K562 (cell line): ENCODE data around the gene TFB2M. TPM values are rescaled to one million over a fixed set of nuclear protein-coding genes. Genes with fewer than 3 reads are reported as not detected.

Experiments used
- CBX2 ChIP-seq: fragments of 200-600 bp; sonication (generic); IDR thresholded peaks from one replicate; pipeline ENCODE4 v1.6.1; 2012; ENCODE audit warnings: mild to moderate bottlenecking, low read length, inconsistent platforms; ENCODE audit not compliant: insufficient read depth, poor library complexity, severe bottlenecking
- CCNT2 ChIP-seq: IDR thresholded peaks from 2 replicates; pipeline ENCODE4 v1.6.1; 2011; ENCODE audit warnings: borderline replicate concordance, low read depth, mild to moderate bottlenecking, moderate library complexity, mixed read lengths, low read length; ENCODE audit not compliant: insufficient read length; ENCODE audit errors: extremely low read depth
- CSDE1 ChIP-seq, 2 experiments: fragments of 450-650 bp; IDR thresholded peaks; 2 replicates each; pipeline ENCODE4 v1.6.1; 2016; ENCODE audit warnings: mild to moderate bottlenecking in 1 of 2
- ILK ChIP-seq: fragments of 450-650 bp; IDR thresholded peaks from 2 replicates; pipeline ENCODE4 v1.6.1; 2016; ENCODE audit warnings: missing genetic modification characterization, low read depth, mild to moderate bottlenecking, missing compliant biosample characterization, moderate library complexity, borderline replicate concordance
- KAT8 ChIP-seq: fragments of 450-650 bp; IDR thresholded peaks from 2 replicates; pipeline ENCODE4 v1.6.1; 2016; ENCODE audit warnings: low read depth, mild to moderate bottlenecking
- MTA3 ChIP-seq: fragments of 450-650 bp; formaldehyde crosslinking; IDR thresholded peaks from 2 replicates; pipeline ENCODE4 v1.6.1; 2017; ENCODE audit warnings: mild to moderate bottlenecking, borderline replicate concordance
- RAD21 ChIP-seq, 2 experiments: fragments of 250-450 bp in 1 of 2; fragments of 450-650 bp in 1 of 2; sonication (Bioruptor Pico) in 1 of 2; formaldehyde crosslinking in 1 of 2; IDR thresholded peaks in 1 of 2; conservative IDR thresholded peaks in 1 of 2; 2 replicates each; pipeline versions ENCODE4 v1.4.0 to v1.8.0; 2020 to 2022; ENCODE audit warnings: mild to moderate bottlenecking in 2 of 2, moderate library complexity in 1 of 2
- RCOR1 ChIP-seq, 2 experiments: IDR thresholded peaks; 2 replicates each; pipeline ENCODE4 v1.6.1; 2012; ENCODE audit warnings: low read depth in 2 of 2, low read length in 2 of 2, borderline replicate concordance in 1 of 2, improper control_type of control experiment in 1 of 2
- TARDBP ChIP-seq: fragments of 450-650 bp; IDR thresholded peaks from 2 replicates; pipeline ENCODE4 v1.6.1; 2016
- TCF7 ChIP-seq: sonication (generic); IDR thresholded peaks from 2 replicates; pipeline ENCODE4 v1.6.1; 2016; ENCODE audit warnings: antibody characterized with exemption, borderline replicate concordance
- TRIM24 ChIP-seq, 2 experiments: fragments of 450-650 bp; IDR thresholded peaks; 2 replicates each; pipeline ENCODE4 v1.6.1; 2016
- ZBTB17 ChIP-seq: fragments of 450-650 bp; formaldehyde crosslinking; IDR thresholded peaks from 2 replicates; pipeline ENCODE4 v1.4.0; 2020; ENCODE audit warnings: mild to moderate bottlenecking
- ZNF23 ChIP-seq: fragments of 250-450 bp; sonication (Bioruptor Pico); IDR thresholded peaks from 2 replicates; pipeline ENCODE4 v1.4.0; 2020; ENCODE audit warnings: mild to moderate bottlenecking
- ZNF263 ChIP-seq: sonication (generic); formaldehyde crosslinking; IDR thresholded peaks from 2 replicates; pipeline ENCODE4 v1.8.0; 2022; ENCODE audit warnings: mild to moderate bottlenecking, missing genetic modification reagents, borderline replicate concordance
- ZNF431 ChIP-seq: sonication (generic); formaldehyde crosslinking; IDR thresholded peaks from 2 replicates; pipeline ENCODE4 v1.8.0; 2022; ENCODE audit warnings: mild to moderate bottlenecking, missing genetic modification reagents
- ZNF79 ChIP-seq: fragments of 250-450 bp; sonication (Bioruptor Pico); IDR thresholded peaks from 2 replicates; pipeline ENCODE4 v1.4.0; 2020; ENCODE audit warnings: low read depth, mild to moderate bottlenecking, moderate library complexity
- polyA plus RNA-seq, 8 experiments: library from polyadenylated mRNA; depleted of rRNA in 4 of 8; stranded (reverse) in 5 of 8; unstranded in 3 of 8; fragments of >200 nt; fragmentation: Nextera tagmentation in 2 of 8; fragmentation: Illumina TruSeq in 1 of 8; extraction: Ambion mirVana in 2 of 8; extraction: Trizol in 1 of 8; gene quantifications; 2 replicates each; pipeline versions ENCODE4 v1.2.1 to v1.2.3, GENCODE V29; 2011 to 2014; ENCODE audit warnings: inconsistent platforms in 1 of 8, missing spikeins in 1 of 8
- total RNA-seq, 7 experiments: library from RNA; depleted of rRNA in 6 of 7; stranded (reverse); fragments of >200 nt in 6 of 7; fragmentation: Illumina TruSeq in 2 of 7; extraction: Trizol in 2 of 7; gene quantifications; 2 replicates each; pipeline versions ENCODE4 v1.2.1 to v1.2.3, GENCODE V29; 2011 to 2021; ENCODE audit warnings: low replicate concordance in 1 of 7
- TF ChIP-seq, protein P1 (sequence below): fragments of 250-450 bp; sonication (Bioruptor Pico); IDR thresholded peaks from 2 replicates; pipeline ENCODE4 v1.5.0; 2020; ENCODE audit warnings: mild to moderate bottlenecking
- TF ChIP-seq, protein P2 (sequence below): fragments of 450-650 bp; conservative IDR thresholded peaks from 2 replicates; pipeline ENCODE4 v1.6.1; 2016; ENCODE audit warnings: missing genetic modification characterization, low read depth, mild to moderate bottlenecking, control low read depth, missing compliant biosample characterization
- TF ChIP-seq, protein P3 (sequence below): fragments of 250-450 bp; sonication (Bioruptor Pico); IDR thresholded peaks from 2 replicates; pipeline ENCODE4 v1.9.0; 2021; ENCODE audit warnings: mild to moderate bottlenecking
- TF ChIP-seq, protein P4 (sequence below): fragments of 450-650 bp; IDR thresholded peaks from one replicate; pipeline ENCODE4 v1.6.1; 2018; ENCODE audit warnings: mild to moderate bottlenecking, moderate library complexity; ENCODE audit not compliant: partially characterized antibody
- TF ChIP-seq, protein P5 (sequence below): sonication (generic); formaldehyde crosslinking; IDR thresholded peaks from 2 replicates; pipeline ENCODE4 v1.8.0; 2022; ENCODE audit warnings: mild to moderate bottlenecking, missing genetic modification reagents

Gene TFB2M
- total and polyA plus RNA-seq, 9 of the 15 experiments (the other 6 are each of a cell fraction or from before 2014, with no cell fraction given), result 55.1 to 162 (median 70.6) TPM

DNA sequence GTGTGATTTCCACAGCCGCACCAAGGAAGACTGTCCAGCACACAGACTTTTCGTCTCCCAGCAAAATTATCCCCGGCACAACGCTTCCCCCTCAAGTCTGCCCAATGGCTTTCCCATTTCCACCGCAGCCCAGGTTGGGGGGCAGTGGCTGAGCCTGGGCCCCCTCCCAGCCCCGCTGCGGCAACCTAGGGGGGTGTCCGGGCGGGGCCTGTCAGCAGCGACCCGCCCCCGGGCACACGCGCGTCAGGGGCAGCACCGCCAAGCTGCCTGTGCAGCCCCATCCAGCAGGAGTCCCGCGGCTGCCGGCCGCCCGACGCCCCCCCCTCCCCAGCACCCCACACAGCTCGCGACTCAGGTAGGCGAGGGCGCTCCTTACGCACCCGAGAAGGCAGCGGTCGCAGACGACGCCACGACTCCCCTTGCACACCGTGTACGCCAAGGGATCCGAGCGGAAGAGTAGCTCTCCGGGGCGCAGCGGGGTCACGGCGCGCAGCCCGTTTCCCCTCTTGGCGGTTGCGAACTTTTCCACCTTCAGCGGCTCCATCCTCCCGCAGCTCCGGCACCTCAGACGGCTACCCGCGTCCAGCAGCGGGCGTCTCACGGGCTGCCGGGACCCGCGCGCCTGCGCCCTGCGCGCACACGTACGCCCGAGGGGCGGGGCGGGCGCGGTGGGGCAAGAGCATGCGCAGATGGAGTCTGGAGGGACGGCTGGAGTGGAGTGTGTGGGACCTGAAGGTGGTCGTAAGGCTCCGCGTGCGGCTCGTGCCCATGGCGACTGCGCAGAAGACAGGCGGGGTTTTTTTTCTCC lies 59.2 kb downstream of the TFB2M start, which contains the start of gene SMYD3 (continued):
- TF ChIP-seq, protein P1, sequence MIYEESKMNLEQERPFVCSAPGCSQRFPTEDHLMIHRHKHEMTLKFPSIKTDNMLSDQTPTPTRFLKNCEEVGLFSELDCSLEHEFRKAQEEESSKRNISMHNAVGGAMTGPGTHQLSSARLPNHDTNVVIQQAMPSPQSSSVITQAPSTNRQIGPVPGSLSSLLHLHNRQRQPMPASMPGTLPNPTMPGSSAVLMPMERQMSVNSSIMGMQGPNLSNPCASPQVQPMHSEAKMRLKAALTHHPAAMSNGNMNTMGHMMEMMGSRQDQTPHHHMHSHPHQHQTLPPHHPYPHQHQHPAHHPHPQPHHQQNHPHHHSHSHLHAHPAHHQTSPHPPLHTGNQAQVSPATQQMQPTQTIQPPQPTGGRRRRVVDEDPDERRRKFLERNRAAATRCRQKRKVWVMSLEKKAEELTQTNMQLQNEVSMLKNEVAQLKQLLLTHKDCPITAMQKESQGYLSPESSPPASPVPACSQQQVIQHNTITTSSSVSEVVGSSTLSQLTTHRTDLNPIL, result no peak
- TF ChIP-seq TCF7, result no peak
- no peak for TF ChIP-seq CSDE1 (IDR thresholded peaks at IDR 0.05)
- TF ChIP-seq ILK (tag), result no peak
- TF ChIP-seq, protein P2, sequence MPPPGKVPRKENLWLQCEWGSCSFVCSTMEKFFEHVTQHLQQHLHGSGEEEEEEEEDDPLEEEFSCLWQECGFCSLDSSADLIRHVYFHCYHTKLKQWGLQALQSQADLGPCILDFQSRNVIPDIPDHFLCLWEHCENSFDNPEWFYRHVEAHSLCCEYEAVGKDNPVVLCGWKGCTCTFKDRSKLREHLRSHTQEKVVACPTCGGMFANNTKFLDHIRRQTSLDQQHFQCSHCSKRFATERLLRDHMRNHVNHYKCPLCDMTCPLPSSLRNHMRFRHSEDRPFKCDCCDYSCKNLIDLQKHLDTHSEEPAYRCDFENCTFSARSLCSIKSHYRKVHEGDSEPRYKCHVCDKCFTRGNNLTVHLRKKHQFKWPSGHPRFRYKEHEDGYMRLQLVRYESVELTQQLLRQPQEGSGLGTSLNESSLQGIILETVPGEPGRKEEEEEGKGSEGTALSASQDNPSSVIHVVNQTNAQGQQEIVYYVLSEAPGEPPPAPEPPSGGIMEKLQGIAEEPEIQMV (tag), result no peak
- peak in 1 of 2 experiments; percentile 16; a peak in 1 of 4 replicates for TF ChIP-seq RAD21 (CRISPR knock-in tag; conservative IDR thresholded peaks at IDR 0.05 in 1 of 2, IDR thresholded peaks at IDR 0.05 in 1 of 2)
- no peak for TF ChIP-seq CBX2
- TF ChIP-seq RCOR1 (IDR thresholded peaks at IDR 0.05; ENCODE audit: borderline replicate concordance in 1 of 2, low read depth in 2 of 2, low read length in 2 of 2), result peak in 1 of 2 experiments; percentile 76; a peak in 2 of 4 replicates
- TF ChIP-seq, protein P3, sequence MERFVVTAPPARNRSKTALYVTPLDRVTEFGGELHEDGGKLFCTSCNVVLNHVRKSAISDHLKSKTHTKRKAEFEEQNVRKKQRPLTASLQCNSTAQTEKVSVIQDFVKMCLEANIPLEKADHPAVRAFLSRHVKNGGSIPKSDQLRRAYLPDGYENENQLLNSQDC (CRISPR knock-in tag), result no peak
- TF ChIP-seq TARDBP, result no peak
- TF ChIP-seq ZNF263, result no peak
- TF ChIP-seq, protein P4, sequence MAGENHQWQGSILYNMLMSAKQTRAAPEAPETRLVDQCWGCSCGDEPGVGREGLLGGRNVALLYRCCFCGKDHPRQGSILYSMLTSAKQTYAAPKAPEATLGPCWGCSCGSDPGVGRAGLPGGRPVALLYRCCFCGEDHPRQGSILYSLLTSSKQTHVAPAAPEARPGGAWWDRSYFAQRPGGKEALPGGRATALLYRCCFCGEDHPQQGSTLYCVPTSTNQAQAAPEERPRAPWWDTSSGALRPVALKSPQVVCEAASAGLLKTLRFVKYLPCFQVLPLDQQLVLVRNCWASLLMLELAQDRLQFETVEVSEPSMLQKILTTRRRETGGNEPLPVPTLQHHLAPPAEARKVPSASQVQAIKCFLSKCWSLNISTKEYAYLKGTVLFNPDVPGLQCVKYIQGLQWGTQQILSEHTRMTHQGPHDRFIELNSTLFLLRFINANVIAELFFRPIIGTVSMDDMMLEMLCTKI, result no peak
- TF ChIP-seq TRIM24 (IDR thresholded peaks at IDR 0.05), result peak in 1 of 2 experiments; percentile 79; a peak in 2 of 4 replicates
- no peak for TF ChIP-seq ZNF79
- peak; percentile 60 for TF ChIP-seq CCNT2
- 0 out of 2 replicates have a peak, but pooled peaks have one; percentile 21 for TF ChIP-seq ZNF431
- TF ChIP-seq, protein P5, sequence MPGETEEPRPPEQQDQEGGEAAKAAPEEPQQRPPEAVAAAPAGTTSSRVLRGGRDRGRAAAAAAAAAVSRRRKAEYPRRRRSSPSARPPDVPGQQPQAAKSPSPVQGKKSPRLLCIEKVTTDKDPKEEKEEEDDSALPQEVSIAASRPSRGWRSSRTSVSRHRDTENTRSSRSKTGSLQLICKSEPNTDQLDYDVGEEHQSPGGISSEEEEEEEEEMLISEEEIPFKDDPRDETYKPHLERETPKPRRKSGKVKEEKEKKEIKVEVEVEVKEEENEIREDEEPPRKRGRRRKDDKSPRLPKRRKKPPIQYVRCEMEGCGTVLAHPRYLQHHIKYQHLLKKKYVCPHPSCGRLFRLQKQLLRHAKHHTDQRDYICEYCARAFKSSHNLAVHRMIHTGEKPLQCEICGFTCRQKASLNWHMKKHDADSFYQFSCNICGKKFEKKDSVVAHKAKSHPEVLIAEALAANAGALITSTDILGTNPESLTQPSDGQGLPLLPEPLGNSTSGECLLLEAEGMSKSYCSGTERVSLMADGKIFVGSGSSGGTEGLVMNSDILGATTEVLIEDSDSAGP (CRISPR knock-in tag), result no peak
- TF ChIP-seq MTA3, result 0 out of 2 replicates have a peak, but pooled peaks have one; percentile 40
- peak; percentile 36; the same call in 1 of the 2 replicates for TF ChIP-seq ZBTB17 (CRISPR knock-in tag)
- TF ChIP-seq KAT8, result no peak
- no peak for TF ChIP-seq ZNF23
